LNCaP clone FGC (cell line): ENCODE measurements around the gene KRT33A.

Experiments
- DNase-seq: peaks from one replicate; pipeline ENCODE4 v3.0.0-alpha.2; 2011; ENCODE audit warnings: low read depth
- H3K4me3 ChIP-seq: 2 replicates; pipeline ENCODE4 v1.5.1; 2011; ENCODE audit warnings: mild to moderate bottlenecking, low read depth, low read length, control low read depth
- TF ChIP-seq, protein P1 (sequence below): IDR thresholded peaks from 2 replicates; pipeline ENCODE4 v1.5.1; 2012; ENCODE audit warnings: mild to moderate bottlenecking; ENCODE audit not compliant: control insufficient read depth, insufficient read depth; ENCODE audit errors: extremely low read depth

Gene KRT33A

DNA sequence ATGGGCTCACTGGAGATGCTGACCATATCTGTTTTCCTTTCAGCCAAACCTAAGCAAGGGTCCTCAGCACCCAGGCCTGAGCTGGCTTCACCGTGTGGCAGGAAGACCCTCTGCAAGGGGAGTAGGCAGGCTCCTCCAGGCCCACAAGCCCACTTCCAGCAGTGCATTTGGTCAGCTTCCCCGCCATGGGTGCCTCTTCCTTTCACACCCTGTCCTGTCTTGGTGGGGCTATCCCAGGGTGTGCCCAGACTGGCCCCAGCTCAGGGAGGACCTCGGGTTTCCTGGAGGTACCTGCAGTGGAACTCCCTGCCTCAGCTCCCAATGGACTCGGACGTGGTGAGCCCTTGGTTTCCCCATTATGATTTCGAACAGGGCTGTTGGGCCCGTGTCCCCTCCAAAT lies 22.4 kb downstream of the KRT33A start:
- no peak for DNase-seq
- TF ChIP-seq, protein P1, sequence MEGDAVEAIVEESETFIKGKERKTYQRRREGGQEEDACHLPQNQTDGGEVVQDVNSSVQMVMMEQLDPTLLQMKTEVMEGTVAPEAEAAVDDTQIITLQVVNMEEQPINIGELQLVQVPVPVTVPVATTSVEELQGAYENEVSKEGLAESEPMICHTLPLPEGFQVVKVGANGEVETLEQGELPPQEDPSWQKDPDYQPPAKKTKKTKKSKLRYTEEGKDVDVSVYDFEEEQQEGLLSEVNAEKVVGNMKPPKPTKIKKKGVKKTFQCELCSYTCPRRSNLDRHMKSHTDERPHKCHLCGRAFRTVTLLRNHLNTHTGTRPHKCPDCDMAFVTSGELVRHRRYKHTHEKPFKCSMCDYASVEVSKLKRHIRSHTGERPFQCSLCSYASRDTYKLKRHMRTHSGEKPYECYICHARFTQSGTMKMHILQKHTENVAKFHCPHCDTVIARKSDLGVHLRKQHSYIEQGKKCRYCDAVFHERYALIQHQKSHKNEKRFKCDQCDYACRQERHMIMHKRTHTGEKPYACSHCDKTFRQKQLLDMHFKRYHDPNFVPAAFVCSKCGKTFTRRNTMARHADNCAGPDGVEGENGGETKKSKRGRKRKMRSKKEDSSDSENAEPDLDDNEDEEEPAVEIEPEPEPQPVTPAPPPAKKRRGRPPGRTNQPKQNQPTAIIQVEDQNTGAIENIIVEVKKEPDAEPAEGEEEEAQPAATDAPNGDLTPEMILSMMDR: no peak
- H3K4me3 ChIP-seq: no peak overlapping the region

- TF ChIP-seq, protein P1: no peak
- no peak overlapping the region for H3K4me3 ChIP-seq
- no peak for DNase-seq
Measured at GRCh38 chr17:41327411-41328120, 23.1 kb downstream of the KRT33A start.

GRCh38 chr17:41326173-41327145 lies 24.2 kb downstream of the KRT33A start:
- no peak for DNase-seq
- TF ChIP-seq, protein P1: no peak
- no peak overlapping the region for H3K4me3 ChIP-seq

- DNase-seq: no peak
- H3K4me3 ChIP-seq: no peak overlapping the region
- TF ChIP-seq, protein P1: no peak
Measured at GRCh38 chr17:41325611-41326010, 25.0 kb downstream of the KRT33A start.

GRCh38 chr17:41325126-41325525 lies 25.5 kb downstream of the KRT33A start:
- no peak for DNase-seq
- TF ChIP-seq, protein P1: no peak
- no peak overlapping the region for H3K4me3 ChIP-seq

DNA sequence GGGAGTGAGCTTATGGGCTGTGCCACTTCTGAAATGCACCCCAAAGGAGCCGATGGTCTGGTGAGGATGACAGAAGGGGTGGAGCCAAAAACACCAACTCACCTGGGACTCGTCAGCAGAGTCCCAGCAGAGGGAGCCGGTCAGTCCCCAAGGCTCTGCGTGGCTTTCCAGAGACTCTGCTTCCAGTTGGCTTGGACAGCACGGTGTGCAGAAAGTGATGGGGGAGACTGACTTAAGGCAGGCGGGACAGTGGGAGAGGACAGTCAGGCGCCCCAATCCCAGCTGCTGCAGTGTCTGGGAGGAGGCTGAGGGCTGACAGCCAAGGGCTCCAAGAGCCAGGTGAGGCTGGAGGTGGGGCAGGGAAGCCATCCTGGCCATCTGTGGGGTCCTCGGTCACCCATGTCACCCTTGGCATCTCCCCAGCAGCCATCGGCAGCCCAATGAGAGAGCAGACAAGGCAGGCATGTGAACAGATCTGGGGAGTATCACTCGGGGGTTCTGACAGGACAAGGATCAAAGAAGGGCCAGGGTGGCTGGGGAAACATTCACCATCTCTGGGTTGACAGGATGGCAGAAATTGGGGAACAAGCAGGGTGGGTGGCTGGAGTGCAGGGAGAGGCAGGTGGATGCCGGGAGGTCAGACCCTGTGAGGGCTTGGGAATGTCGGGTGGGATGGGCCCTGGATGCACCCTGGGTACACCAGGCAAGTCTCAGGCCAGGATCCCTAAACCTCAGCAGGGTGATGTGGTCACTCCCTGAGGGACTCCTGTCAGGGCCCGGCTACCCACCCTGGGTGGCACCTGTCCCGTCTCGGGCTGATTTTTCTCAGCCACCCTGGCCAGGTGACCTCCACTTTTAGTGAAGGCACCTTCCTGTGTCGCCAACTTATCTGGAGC lies 26.2 kb downstream of the KRT33A start:
- TF ChIP-seq, protein P1: peak; percentile 64
- no peak overlapping the region for H3K4me3 ChIP-seq
- no peak for DNase-seq
